Measurements from ENCODE around the gene KIF1B.

The KIF1B gene

GRCh38 chr1:10265900-10266299, 55.5 kb downstream of the KIF1B start:
- H3K9me3 ChIP-seq (ENCODE audit: control insufficient read depth, insufficient read depth, low read depth, low read length), result no peaks in the 10 kb centered on the region
- H3K4me1 ChIP-seq (ENCODE audit: control insufficient read depth, insufficient read depth, low read length), result no peaks in the 10 kb centered on the region
- H3K36me3 ChIP-seq (ENCODE audit: control insufficient read depth in 2 of 2, insufficient read depth in 1 of 2, low read length in 2 of 2), result peaks cover 34 to 65% of the 10 kb centered on the region in 2 experiments
- no peak for TF ChIP-seq TSHZ1 (tag by site-specific recombination; IDR thresholded peaks at IDR 0.05; ENCODE audit: borderline replicate concordance)
- no peak for TF ChIP-seq MEIS1 (CRISPR knock-in tag; IDR thresholded peaks at IDR 0.05; ENCODE audit: borderline replicate concordance)
- TF ChIP-seq ZNF248 (tag by site-specific recombination; IDR thresholded peaks at IDR 0.05), result no peak
- no peak for TF ChIP-seq TCF7L2 (IDR thresholded peaks at IDR 0.05; ENCODE audit: borderline replicate concordance, low read depth, low read length)
- TF ChIP-seq ZFP37 (tag by site-specific recombination; IDR thresholded peaks at IDR 0.05), result no peak
- TF ChIP-seq, protein P1, sequence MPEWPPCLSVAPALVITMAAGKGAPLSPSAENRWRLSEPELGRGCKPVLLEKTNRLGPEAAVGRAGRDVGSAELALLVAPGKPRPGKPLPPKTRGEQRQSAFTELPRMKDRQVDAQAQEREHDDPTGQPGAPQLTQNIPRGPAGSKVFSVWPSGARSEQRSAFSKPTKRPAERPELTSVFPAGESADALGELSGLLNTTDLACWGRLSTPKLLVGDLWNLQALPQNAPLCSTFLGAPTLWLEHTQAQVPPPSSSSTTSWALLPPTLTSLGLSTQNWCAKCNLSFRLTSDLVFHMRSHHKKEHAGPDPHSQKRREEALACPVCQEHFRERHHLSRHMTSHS (tag by site-specific recombination; IDR thresholded peaks at IDR 0.05), result no peak
- TF ChIP-seq ZNF785 (tag by site-specific recombination; IDR thresholded peaks at IDR 0.05), result no peak
- TF ChIP-seq ZNF514 (tag by site-specific recombination; IDR thresholded peaks at IDR 0.05), result no peak
- no peak for TF ChIP-seq ZNF184 (tag by site-specific recombination; IDR thresholded peaks at IDR 0.05)
- no peak for TF ChIP-seq ZNF571 (tag by site-specific recombination; IDR thresholded peaks at IDR 0.05)
- no peak for TF ChIP-seq ZNF280D (tag by site-specific recombination; IDR thresholded peaks at IDR 0.05)
- TF ChIP-seq, protein P2, sequence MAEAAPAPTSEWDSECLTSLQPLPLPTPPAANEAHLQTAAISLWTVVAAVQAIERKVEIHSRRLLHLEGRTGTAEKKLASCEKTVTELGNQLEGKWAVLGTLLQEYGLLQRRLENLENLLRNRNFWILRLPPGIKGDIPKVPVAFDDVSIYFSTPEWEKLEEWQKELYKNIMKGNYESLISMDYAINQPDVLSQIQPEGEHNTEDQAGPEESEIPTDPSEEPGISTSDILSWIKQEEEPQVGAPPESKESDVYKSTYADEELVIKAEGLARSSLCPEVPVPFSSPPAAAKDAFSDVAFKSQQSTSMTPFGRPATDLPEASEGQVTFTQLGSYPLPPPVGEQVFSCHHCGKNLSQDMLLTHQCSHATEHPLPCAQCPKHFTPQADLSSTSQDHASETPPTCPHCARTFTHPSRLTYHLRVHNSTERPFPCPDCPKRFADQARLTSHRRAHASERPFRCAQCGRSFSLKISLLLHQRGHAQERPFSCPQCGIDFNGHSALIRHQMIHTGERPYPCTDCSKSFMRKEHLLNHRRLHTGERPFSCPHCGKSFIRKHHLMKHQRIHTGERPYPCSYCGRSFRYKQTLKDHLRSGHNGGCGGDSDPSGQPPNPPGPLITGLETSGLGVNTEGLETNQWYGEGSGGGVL (tag by site-specific recombination; IDR thresholded peaks at IDR 0.05), result no peak
- TF ChIP-seq ZNF239 (tag by site-specific recombination; IDR thresholded peaks at IDR 0.05), result no peak
- no peak for TF ChIP-seq ZNF221 (tag by site-specific recombination; IDR thresholded peaks at IDR 0.05; ENCODE audit: borderline replicate concordance)
- no peak for TF ChIP-seq ZNF394 (tag by site-specific recombination; IDR thresholded peaks at IDR 0.05; ENCODE audit: borderline replicate concordance)
- no peak overlapping the region for H3K4me3 ChIP-seq (ENCODE audit: low read depth, low read length)
- ChIA-PET CTCF (interaction anchor here (0.6 to 1.8 kb wide), 3 partner anchors 11 to 227 kb away, joined by 3 to 7 read pairs (median 3); partner anchors contain the start of gene KIF1B), POLR2A (no interaction called here)
- H3K27ac ChIP-seq (ENCODE audit: extremely low read depth, low read depth, low read length), result no peak overlapping the region

DNA sequence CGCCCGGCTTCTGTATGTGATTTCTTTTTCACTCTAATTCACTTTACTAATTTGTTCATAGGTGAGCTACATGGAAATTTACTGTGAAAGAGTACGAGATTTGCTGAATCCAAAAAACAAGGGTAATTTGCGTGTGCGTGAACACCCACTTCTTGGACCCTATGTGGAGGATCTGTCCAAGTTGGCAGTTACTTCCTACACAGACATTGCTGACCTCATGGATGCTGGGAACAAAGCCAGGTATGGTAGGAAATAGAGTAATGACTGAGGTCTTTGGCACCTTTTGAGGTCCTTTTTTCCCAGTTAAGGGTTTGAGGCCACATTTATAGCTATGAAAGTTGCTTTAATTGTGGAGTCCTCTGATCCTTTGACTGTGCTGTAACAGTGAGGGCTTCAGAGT, 56.9 kb downstream of the KIF1B start:
- no peak overlapping the region for H3K4me3 ChIP-seq (ENCODE audit: low read depth, low read length)
- no peak overlapping the region for H3K27ac ChIP-seq (ENCODE audit: extremely low read depth, low read depth, low read length)
- H3K4me1 ChIP-seq (ENCODE audit: control insufficient read depth, insufficient read depth, low read length), result no peaks in the 10 kb centered on the region
- ChIA-PET POLR2A (no interaction called here), CTCF (no interaction called here)
- H3K36me3 ChIP-seq (ENCODE audit: control insufficient read depth in 2 of 2, insufficient read depth in 1 of 2, low read length in 2 of 2), result peaks cover 28 to 67% of the 10 kb centered on the region in 2 experiments
- TF ChIP-seq ZNF548 (tag by site-specific recombination; IDR thresholded peaks at IDR 0.05) (no peak), TRIM28 (IDR thresholded peaks at IDR 0.05; ENCODE audit: borderline replicate concordance, low read length) (no peak), ZNF621 (tag by site-specific recombination; IDR thresholded peaks at IDR 0.05) (no peak), ZFHX2 (tag by site-specific recombination; conservative IDR thresholded peaks at IDR 0.05) (peak; percentile 65), SP7 (tag by site-specific recombination; IDR thresholded peaks at IDR 0.05) (no peak), WT1 (tag by site-specific recombination; IDR thresholded peaks at IDR 0.05) (no peak), ZIC2 (tag by site-specific recombination; IDR thresholded peaks at IDR 0.05) (no peak), EGR2 (tag by site-specific recombination; IDR thresholded peaks at IDR 0.05; ENCODE audit: low read depth) (peak; percentile 46; the same call in 1 of the 2 replicates), KLF1 (tag by site-specific recombination; IDR thresholded peaks at IDR 0.05) (no peak)
- H3K9me3 ChIP-seq (ENCODE audit: control insufficient read depth, insufficient read depth, low read depth, low read length), result no peaks in the 10 kb centered on the region
